ENCODE data around the gene MFAP4.

DNA sequence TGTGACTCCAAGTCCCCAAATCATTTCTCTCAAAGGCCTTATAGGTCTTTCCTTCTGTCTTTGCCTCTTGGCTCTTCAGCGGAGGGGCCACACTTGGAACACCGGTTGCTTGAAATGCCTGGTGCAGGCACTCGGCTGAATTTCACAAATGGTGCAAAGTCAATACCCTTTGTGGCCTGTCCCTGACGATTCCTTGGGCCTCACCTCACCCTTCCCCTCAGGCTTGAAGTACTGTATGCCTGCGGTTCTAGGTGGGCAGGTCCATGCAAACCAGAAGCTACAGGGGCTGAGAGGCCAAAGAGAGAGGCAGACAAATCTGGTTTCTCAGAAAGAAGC is 20.4 kb downstream of the MFAP4 start:
- TF ChIP-seq TAF1 (IDR thresholded peaks at IDR 0.05; ENCODE audit: low read depth) (no peak), EP300 (IDR thresholded peaks at IDR 0.05; ENCODE audit: borderline replicate concordance) (no peak), RAD21 (IDR thresholded peaks at IDR 0.05; ENCODE audit: low read depth) (no peak), TEAD4 (IDR thresholded peaks at IDR 0.05) (no peak), CREB1 (IDR thresholded peaks at IDR 0.05; ENCODE audit: low read depth) (no peak), FOXM1 (IDR thresholded peaks at IDR 0.05; ENCODE audit: borderline replicate concordance, low read depth) (no peak), EGR1 (IDR thresholded peaks at IDR 0.05) (no peak), CEBPB (IDR thresholded peaks at IDR 0.05) (no peak), YY1 (IDR thresholded peaks at IDR 0.05; ENCODE audit: low read depth) (no peak)
- TF ChIP-seq, protein P1, sequence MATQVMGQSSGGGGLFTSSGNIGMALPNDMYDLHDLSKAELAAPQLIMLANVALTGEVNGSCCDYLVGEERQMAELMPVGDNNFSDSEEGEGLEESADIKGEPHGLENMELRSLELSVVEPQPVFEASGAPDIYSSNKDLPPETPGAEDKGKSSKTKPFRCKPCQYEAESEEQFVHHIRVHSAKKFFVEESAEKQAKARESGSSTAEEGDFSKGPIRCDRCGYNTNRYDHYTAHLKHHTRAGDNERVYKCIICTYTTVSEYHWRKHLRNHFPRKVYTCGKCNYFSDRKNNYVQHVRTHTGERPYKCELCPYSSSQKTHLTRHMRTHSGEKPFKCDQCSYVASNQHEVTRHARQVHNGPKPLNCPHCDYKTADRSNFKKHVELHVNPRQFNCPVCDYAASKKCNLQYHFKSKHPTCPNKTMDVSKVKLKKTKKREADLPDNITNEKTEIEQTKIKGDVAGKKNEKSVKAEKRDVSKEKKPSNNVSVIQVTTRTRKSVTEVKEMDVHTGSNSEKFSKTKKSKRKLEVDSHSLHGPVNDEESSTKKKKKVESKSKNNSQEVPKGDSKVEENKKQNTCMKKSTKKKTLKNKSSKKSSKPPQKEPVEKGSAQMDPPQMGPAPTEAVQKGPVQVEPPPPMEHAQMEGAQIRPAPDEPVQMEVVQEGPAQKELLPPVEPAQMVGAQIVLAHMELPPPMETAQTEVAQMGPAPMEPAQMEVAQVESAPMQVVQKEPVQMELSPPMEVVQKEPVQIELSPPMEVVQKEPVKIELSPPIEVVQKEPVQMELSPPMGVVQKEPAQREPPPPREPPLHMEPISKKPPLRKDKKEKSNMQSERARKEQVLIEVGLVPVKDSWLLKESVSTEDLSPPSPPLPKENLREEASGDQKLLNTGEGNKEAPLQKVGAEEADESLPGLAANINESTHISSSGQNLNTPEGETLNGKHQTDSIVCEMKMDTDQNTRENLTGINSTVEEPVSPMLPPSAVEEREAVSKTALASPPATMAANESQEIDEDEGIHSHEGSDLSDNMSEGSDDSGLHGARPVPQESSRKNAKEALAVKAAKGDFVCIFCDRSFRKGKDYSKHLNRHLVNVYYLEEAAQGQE (IDR thresholded peaks at IDR 0.05; ENCODE audit: low read depth) = no peak
- TF ChIP-seq, protein P2, sequence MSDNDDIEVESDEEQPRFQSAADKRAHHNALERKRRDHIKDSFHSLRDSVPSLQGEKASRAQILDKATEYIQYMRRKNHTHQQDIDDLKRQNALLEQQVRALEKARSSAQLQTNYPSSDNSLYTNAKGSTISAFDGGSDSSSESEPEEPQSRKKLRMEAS (IDR thresholded peaks at IDR 0.05) = no peak
- TF ChIP-seq, protein P3, sequence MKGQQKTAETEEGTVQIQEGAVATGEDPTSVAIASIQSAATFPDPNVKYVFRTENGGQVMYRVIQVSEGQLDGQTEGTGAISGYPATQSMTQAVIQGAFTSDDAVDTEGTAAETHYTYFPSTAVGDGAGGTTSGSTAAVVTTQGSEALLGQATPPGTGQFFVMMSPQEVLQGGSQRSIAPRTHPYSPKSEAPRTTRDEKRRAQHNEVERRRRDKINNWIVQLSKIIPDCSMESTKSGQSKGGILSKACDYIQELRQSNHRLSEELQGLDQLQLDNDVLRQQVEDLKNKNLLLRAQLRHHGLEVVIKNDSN (IDR thresholded peaks at IDR 0.05) = no peak
